PC-3 (cell line): Measurements from ENCODE around the gene DVL3.

ENCODE experiments used
- CTCF ChIP-seq: fragments of 300-600 bp; sonication (generic); conservative IDR thresholded peaks from 2 replicates; pipeline ENCODE4 v1.5.1; 2017; ENCODE audit warnings: antibody characterized with exemption, low read depth, mild to moderate bottlenecking, low read length
- EZH2 ChIP-seq: fragments of 300-600 bp; sonication (generic); IDR thresholded peaks from one replicate; pipeline ENCODE4 v1.6.1; 2017; ENCODE audit warnings: antibody characterized with exemption, mild to moderate bottlenecking, low read length; ENCODE audit not compliant: unreplicated experiment
- EZH2phosphoT487 ChIP-seq: fragments of 300-600 bp; sonication (generic); IDR thresholded peaks from 2 replicates; pipeline ENCODE4 v1.6.1; 2018; ENCODE audit warnings: mild to moderate bottlenecking, antibody characterized with exemption, low read length, borderline replicate concordance

GRCh38 chr3:184168363-184169120 is 13.4 kb downstream of the DVL3 start:
- TF ChIP-seq CTCF (no peak), EZH2phosphoT487 (no peak), EZH2 (no peak)
